Effector memory CD8-positive, alpha-beta T cell (primary cell): ENCODE results near the gene GNB1.

ENCODE experiments used
- ATAC-seq: fragments of 150-1000 bp; cut with Tn5 transposase; replicated peaks from 2 replicates; pipeline ENCODE4 v1.10.0; 2021; ENCODE audit warnings: mild to moderate bottlenecking, moderate library complexity
- DNase-seq, 3 experiments: peaks; one replicate each; pipeline ENCODE4 v3.0.0; 2021
- H3K27ac Mint-ChIP-seq, 2 donors: one replicate each; pipeline ENCODE4 v1.8.0; 2022; ENCODE audit warnings: mild to moderate bottlenecking in 2 of 2, mixed read lengths in 2 of 2, moderate library complexity in 2 of 2
- H3K27me3 Mint-ChIP-seq, 2 donors: one replicate each; pipeline ENCODE4 v1.8.0; 2022; ENCODE audit warnings: mixed read lengths in 2 of 2
- H3K36me3 Mint-ChIP-seq: one replicate; pipeline ENCODE4 v1.8.0; 2022; ENCODE audit warnings: mild to moderate bottlenecking, moderate library complexity, mixed read lengths; ENCODE audit not compliant: insufficient read depth
- H3K4me1 Mint-ChIP-seq, 2 donors: one replicate each; pipeline ENCODE4 v1.8.0; 2022; ENCODE audit warnings: low read depth in 2 of 2, mixed read lengths in 2 of 2
- H3K4me3 Mint-ChIP-seq, 2 donors: one replicate each; pipeline ENCODE4 v1.8.0; 2022; ENCODE audit warnings: mild to moderate bottlenecking in 2 of 2, mixed read lengths in 2 of 2, moderate library complexity in 2 of 2
- H3K9me3 Mint-ChIP-seq, 2 donors: one replicate each; pipeline ENCODE4 v1.8.0; 2022; ENCODE audit warnings: mixed read lengths in 2 of 2

The GNB1 gene

DNA sequence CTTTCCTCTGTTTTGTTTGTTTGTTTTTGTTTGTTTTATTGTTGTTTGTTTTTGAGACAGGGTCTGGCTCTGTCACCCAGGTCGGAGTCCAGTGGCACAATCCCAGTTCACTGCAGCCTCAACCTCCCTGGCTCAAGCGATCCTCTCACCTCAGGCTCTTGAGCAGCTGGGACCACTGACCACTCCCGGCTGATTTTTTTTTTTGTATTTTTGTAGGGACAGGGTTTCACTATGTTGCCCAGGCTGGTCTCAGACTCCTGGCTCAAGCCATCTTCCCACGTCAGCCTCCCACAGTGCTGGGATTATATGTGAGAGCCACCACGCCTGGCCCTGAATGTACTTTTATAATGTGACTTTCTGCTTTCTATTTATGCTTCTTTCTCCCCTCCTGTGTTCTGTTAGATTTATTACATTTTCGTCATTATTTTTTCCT is 19.2 kb upstream of the GNB1 start:
- H3K36me3 Mint-ChIP-seq = peaks cover 10% of the 10 kb centered on the region
- H3K27me3 Mint-ChIP-seq = peaks cover 7 to 11% of the 10 kb centered on the region in 2 donors
- H3K4me1 Mint-ChIP-seq = peaks cover 15 to 18% of the 10 kb centered on the region in 2 donors
- peak overlapping the region; percentile 90 to 93 for H3K27ac Mint-ChIP-seq
- no peak for DNase-seq
- H3K4me3 Mint-ChIP-seq = peak overlapping the region; percentile 69 to 79
- no peak for ATAC-seq
- no peaks in the 10 kb centered on the region for H3K9me3 Mint-ChIP-seq

GRCh38 chr1:1908506-1908791 is 17.6 kb upstream of the GNB1 start:
- DNase-seq = no peak
- Mint-ChIP-seq H3K4me1 (peaks cover 12 to 18% of the 10 kb centered on the region in 2 donors), H3K9me3 (no peaks in the 10 kb centered on the region)

GRCh38 chr1:1907098-1907736 is 16.3 kb upstream of the GNB1 start:
- H3K4me1 Mint-ChIP-seq = peaks cover 12 to 18% of the 10 kb centered on the region in 2 donors
- peak overlapping the region in 1 of 2 donors; percentile 69 for H3K4me3 Mint-ChIP-seq
- peaks cover 10% of the 10 kb centered on the region for H3K36me3 Mint-ChIP-seq
- ATAC-seq (no peak), DNase-seq (no peak)
- no peaks in the 10 kb centered on the region for H3K9me3 Mint-ChIP-seq
- no peaks in the 10 kb centered on the region for H3K27me3 Mint-ChIP-seq
- no peak overlapping the region for H3K27ac Mint-ChIP-seq

More at GRCh38 chr1:1908506-1908791, 17.6 kb upstream of the GNB1 start:
- Mint-ChIP-seq H3K4me3 (peak overlapping the region; percentile 69 to 79), H3K27ac (peak overlapping the region in 1 of 2 donors; percentile 93), H3K27me3 (peaks cover 0 to 2% of the 10 kb centered on the region in 2 donors), H3K36me3 (peaks cover 10% of the 10 kb centered on the region)
- no peak for ATAC-seq

- H3K36me3 Mint-ChIP-seq = peaks cover 10% of the 10 kb centered on the region
- H3K4me1 Mint-ChIP-seq = peaks cover 12 to 15% of the 10 kb centered on the region in 2 donors
- ATAC-seq = peak; percentile 26
- no peaks in the 10 kb centered on the region for H3K9me3 Mint-ChIP-seq
- no peak overlapping the region for H3K27ac Mint-ChIP-seq
- no peaks in the 10 kb centered on the region for H3K27me3 Mint-ChIP-seq
- DNase-seq = peak; percentile 57 to 59 (median 57)
- H3K4me3 Mint-ChIP-seq = peak overlapping the region; percentile 50 to 69
These were observed 15.6 kb upstream of the GNB1 start for GRCh38 chr1:1906185-1907097.

DNA sequence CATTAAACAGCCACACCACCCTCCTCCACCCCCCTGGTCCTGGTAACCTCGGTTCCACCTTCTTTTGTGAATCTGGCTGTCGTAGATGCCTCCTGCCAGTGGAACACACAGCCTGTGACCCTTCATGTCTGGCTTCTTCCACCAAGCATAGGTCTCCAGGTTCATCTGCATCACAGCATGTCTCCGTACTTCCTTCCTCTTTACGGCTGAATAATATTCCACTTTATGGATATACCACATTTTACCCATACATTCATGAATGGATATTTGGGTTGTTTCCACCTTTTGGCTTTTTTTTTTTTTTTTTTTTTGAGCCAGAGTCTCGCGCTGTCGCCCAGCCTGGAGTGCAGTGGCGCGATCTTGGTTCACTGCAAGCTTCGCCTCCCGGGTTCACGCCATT is 12.3 kb upstream of the GNB1 start:
- DNase-seq = no peak
- Mint-ChIP-seq H3K36me3 (peaks cover 6% of the 10 kb centered on the region), H3K27me3 (no peaks in the 10 kb centered on the region), H3K4me1 (peaks cover 5 to 8% of the 10 kb centered on the region in 2 donors), H3K27ac (no peak overlapping the region), H3K9me3 (no peaks in the 10 kb centered on the region), H3K4me3 (no peak overlapping the region)
- no peak for ATAC-seq

DNA sequence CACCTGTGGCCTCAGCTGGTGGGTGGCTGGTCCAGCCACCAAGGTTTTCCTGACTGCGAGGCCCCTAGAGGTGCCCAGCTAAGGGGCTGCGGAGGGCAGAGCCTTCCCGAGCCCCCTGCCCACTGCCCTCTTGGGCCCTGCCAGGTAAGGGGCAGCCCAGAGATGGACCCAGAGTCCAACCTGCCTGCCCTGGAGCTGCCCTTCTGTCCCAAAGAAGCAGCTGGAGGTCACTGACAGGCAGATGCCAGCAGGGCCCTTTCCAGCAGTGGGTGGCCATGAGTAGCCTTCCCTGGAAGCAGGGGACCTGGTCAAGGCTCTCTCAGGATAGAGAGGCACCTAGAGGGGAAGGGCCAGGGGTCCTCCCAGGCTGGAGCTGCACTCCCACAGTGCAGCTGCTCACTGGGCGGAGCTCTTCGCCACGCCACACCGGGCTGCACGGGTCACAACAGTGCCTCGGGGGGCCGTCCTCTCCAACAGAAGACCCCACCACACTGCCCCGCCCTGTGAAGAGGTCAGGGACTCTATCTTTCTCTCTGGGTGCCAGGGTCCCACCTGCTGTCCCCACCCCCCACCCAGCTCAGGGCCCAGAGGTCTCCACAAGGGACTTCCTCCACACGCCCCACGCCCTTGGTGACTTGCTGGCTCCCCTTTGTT is 10.9 kb upstream of the GNB1 start:
- peaks cover 5 to 8% of the 10 kb centered on the region in 2 donors for H3K4me1 Mint-ChIP-seq
- DNase-seq = no peak

DNA sequence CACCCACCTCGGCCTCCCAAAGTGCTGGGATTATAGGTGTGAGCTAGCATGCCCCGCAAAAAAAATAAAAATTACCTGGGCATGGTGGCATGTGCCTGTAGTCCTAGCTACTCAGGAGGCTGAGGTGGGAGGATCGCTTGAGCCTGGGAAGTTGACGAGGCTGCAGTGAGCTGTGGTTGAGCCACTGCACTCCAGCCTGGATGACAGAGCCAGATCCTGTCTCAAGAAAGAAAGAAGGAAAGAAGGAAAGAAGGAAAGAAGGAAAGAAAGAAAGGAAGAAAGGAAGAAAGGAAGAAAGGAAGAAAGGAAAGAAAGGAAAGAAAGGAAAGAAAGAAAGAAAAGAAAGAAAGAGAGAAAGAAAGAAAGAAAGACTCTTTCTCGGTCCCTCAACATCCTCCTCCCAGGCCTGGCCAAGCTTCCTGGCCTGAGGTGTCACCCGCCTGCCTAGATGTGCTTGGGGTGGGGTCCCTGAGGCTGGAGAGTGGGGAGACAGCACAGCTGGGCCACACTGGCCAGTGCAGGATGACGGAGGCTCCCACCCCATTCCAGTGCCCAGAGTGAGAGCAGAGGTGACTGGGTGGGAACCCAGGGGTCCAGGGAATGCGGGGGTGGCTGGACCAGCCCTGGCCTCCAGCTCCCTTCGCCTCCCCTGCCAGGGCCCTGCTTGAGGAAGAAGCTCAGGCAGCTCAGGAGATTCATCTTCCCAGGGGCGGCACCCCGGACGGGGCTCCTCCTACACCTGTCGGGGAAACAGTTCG is 10.2 kb upstream of the GNB1 start:
- no peak for ATAC-seq
- Mint-ChIP-seq H3K4me1 (peaks cover under 1 to 4% of the 10 kb centered on the region in 2 donors), H3K36me3 (peaks cover 6% of the 10 kb centered on the region), H3K4me3 (no peak overlapping the region), H3K9me3 (no peaks in the 10 kb centered on the region), H3K27me3 (peaks cover 0 to 2% of the 10 kb centered on the region in 2 donors), H3K27ac (no peak overlapping the region)
- DNase-seq = no peak

More for the DNA sequence above, 10.9 kb upstream of the GNB1 start:
- Mint-ChIP-seq H3K4me3 (no peak overlapping the region), H3K9me3 (no peaks in the 10 kb centered on the region), H3K27ac (no peak overlapping the region), H3K27me3 (no peaks in the 10 kb centered on the region), H3K36me3 (peaks cover 6% of the 10 kb centered on the region)
- no peak for ATAC-seq

DNA sequence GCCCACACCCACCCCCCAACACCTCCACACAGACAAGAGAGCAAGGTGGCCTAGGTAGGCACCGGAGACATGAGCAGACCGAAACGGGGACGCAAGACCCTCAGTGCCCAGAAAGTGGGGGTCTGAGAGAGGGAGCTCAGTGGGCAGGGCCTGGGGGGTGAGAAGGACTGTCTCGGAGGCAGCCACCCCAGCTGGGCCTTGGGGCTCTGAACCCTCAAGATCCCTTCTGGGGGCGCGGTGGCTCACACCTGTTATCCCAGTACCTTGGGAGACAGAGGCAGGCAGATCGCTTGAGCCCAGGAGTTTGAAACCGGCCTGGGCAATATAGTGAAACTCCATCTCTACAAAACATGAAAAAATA is 9.1 kb upstream of the GNB1 start:
- no peak for DNase-seq
- no peak for ATAC-seq
- H3K4me3 Mint-ChIP-seq = no peak overlapping the region

GRCh38 chr1:1899266-1899966 is 8.5 kb upstream of the GNB1 start:
- H3K9me3 Mint-ChIP-seq = no peaks in the 10 kb centered on the region
- H3K27ac Mint-ChIP-seq = no peak overlapping the region
- H3K27me3 Mint-ChIP-seq = peaks cover 9 to 18% of the 10 kb centered on the region in 2 donors
- DNase-seq (peak in 2 of 3 experiments; percentile 39 to 44), ATAC-seq (peak; percentile 76)
- no peak overlapping the region for H3K4me3 Mint-ChIP-seq
- H3K4me1 Mint-ChIP-seq = peaks cover 7 to 12% of the 10 kb centered on the region in 2 donors
- no peaks in the 10 kb centered on the region for H3K36me3 Mint-ChIP-seq

More for the DNA sequence above, 9.1 kb upstream of the GNB1 start:
- Mint-ChIP-seq H3K4me1 (peaks cover 2 to 6% of the 10 kb centered on the region in 2 donors), H3K9me3 (no peaks in the 10 kb centered on the region), H3K36me3 (no peaks in the 10 kb centered on the region), H3K27ac (no peak overlapping the region), H3K27me3 (peaks cover 4 to 13% of the 10 kb centered on the region in 2 donors)

DNA sequence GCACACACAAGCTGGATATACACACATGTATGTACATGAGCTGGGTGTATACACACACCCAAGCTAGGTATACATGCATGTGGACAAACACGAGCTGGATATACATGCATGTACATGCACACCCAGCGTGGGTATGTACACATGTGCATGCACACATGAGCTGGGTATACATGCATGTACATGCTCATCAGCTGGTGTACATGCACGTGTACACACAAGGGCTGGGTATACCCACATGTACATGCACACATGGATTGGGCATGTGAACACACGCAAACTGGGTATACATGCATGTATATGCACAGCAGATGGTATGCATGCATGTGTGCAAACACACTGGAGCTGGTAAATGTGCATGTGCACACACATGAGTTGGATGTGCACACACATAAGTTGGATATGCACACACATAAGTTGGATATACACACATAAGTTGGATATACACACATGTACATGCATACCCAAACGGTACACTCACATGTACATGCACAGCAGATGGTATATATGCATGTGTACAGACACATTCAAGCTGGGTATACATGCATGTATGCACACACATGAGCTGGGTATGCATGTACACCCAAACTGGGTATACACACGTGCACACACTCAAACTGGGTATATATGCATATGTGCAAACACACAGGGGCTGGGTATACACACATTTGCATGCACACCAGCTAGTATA is 7.5 kb upstream of the GNB1 start:
- Mint-ChIP-seq H3K27ac (no peak overlapping the region), H3K36me3 (no peaks in the 10 kb centered on the region), H3K27me3 (peaks cover 9 to 20% of the 10 kb centered on the region in 2 donors), H3K4me1 (peaks cover 11 to 14% of the 10 kb centered on the region in 2 donors), H3K4me3 (no peak overlapping the region), H3K9me3 (no peaks in the 10 kb centered on the region)
- ATAC-seq (no peak), DNase-seq (no peak)

DNA sequence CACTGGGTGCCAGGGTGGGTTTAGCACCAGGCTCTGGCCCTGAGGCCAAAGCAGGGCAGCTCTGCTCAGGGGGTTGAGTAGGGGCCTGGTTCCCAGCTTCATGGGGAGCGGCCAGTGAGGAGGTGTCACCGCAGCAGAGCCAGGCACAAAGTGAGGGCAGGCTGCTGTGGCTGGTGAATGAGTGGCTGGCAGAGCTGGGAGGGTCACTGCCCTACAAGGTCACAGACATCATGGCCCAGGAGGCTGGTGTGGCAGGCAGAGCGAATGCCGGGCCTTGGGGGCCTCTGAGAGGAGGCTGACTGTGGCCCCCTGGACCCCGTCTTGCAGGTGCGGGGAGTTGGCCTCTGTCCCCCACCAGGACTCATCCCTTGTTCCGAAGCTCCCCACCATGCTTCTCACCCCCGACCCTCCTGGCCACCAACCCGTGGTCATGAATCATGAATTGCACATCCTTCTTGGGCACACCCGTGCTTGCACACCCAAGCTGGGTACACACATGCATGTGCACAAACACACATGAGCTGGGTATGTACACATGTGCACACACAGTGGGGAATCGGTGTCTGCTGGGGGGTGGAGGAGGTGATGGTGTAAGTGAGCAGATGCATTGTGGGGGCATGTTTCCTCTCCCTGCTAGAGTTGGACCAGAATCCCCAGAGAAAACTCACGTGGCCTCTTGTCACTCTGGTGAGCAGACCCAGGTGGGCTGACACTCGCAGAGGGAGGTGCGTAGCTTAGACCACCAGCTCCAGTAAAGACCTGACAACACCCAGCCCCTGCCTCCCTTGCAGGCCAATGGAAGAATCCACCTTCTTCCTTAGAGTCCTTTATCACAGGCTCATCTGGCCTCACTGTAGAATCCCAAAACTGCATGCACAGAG is 4.8 kb upstream of the GNB1 start:
- Mint-ChIP-seq H3K9me3 (no peaks in the 10 kb centered on the region), H3K36me3 (peaks cover 8% of the 10 kb centered on the region), H3K27me3 (peaks cover 9 to 20% of the 10 kb centered on the region in 2 donors), H3K4me3 (no peak overlapping the region), H3K27ac (no peak overlapping the region), H3K4me1 (peaks cover 22 to 25% of the 10 kb centered on the region in 2 donors)
- ATAC-seq = no peak
- DNase-seq = no peak
